Endothelial cell of umbilical vein (primary cell): ENCODE data around the gene ALDH2. TPM values are rescaled to one million over a fixed set of nuclear protein-coding genes. Genes with fewer than 3 reads are reported as not detected.

Source experiments
- BruUV-seq: library from RNA; stranded (reverse); fragments of 400-500 nt; replicated peaks from 2 replicates; lab custom pipeline; 2021; lab: Mats Ljungman, UMichigan
- CTCF ChIA-PET: fragments of 300-600, 350-600 bp; sonication (Branson Sonifier 250); formaldehyde crosslinking; loops from one replicate; lab custom pipeline; 2021; ENCODE audit warnings: antibody characterized with exemption, inconsistent platforms; lab: Charles Lee
- POLR2A ChIA-PET: fragments of 300-600, 350-600 bp; sonication (Branson Sonifier 250); formaldehyde crosslinking; loops from one replicate; lab custom pipeline; 2021; ENCODE audit warnings: antibody characterized with exemption, inconsistent platforms; lab: Charles Lee
- DNase-seq: peaks from one replicate; pipeline ENCODE4 v3.0.0-alpha.2; 2011; ENCODE audit warnings: low read depth, low spot score
- FAIRE-seq: peaks from 2 replicates; lab custom pipeline; 2011; peaks lifted over from hg19 to GRCh38; lab: Jason Lieb, UNC
- H2AFZ ChIP-seq: 2 replicates; pipeline ENCODE4 v1.6.0; 2012; ENCODE audit warnings: low read depth, low read length, control low read depth, inconsistent platforms
- H3K27ac ChIP-seq: 2 replicates; pipeline ENCODE4 v1.5.1; 2011; ENCODE audit warnings: low read depth, mild to moderate bottlenecking, control low read depth, low read length, moderate library complexity; ENCODE audit not compliant: insufficient read depth
- H3K27me3 ChIP-seq, 2 experiments: 2 replicates each; pipeline versions ENCODE4 v1.6.0 to v1.6.1; 2011; ENCODE audit warnings: low read length in 2 of 2, mixed read lengths in 1 of 2; ENCODE audit not compliant: control insufficient read depth in 2 of 2, insufficient read depth in 2 of 2
- H3K36me3 ChIP-seq, 2 experiments: 2 replicates in 1 of 2; 3 replicates in 1 of 2; pipeline ENCODE4 v1.5.1; 2011; ENCODE audit warnings: low read length in 2 of 2, mild to moderate bottlenecking in 1 of 2, moderate library complexity in 1 of 2; ENCODE audit not compliant: control insufficient read depth in 2 of 2, insufficient read depth in 2 of 2; ENCODE audit errors: extremely low read depth in 1 of 2
- H3K4me1 ChIP-seq: 3 replicates; pipeline ENCODE4 v1.5.1; 2011; ENCODE audit warnings: mild to moderate bottlenecking, low read length; ENCODE audit not compliant: control insufficient read depth, insufficient read depth; ENCODE audit errors: extremely low read depth
- H3K4me2 ChIP-seq: 2 replicates; pipeline ENCODE4 v1.6.1; 2011; ENCODE audit warnings: low read length, control low read depth, mixed read lengths; ENCODE audit not compliant: insufficient read depth
- H3K4me3 ChIP-seq, 3 experiments: fragments of 200-600 bp in 1 of 3; sonication (generic), shearing (Covaris generic) in 1 of 3; replicated peaks in 1 of 3; 2 replicates each; pipeline ENCODE4 v1.5.1; 2011 to 2016; ENCODE audit warnings: control low read depth in 3 of 3, low read length in 3 of 3, mild to moderate bottlenecking in 2 of 3, inconsistent platforms in 1 of 3, low read depth in 1 of 3, moderate library complexity in 1 of 3; ENCODE audit not compliant: insufficient read depth in 1 of 3
- H3K79me2 ChIP-seq: 2 replicates; pipeline ENCODE4 v1.6.0; 2012; ENCODE audit warnings: low read length, inconsistent platforms; ENCODE audit not compliant: control insufficient read depth, insufficient read depth
- H3K9ac ChIP-seq: replicated peaks from 2 replicates; pipeline ENCODE3; 2011; ENCODE audit warnings: low read length, control low read depth; ENCODE audit not compliant: insufficient read depth; ENCODE audit errors: extremely low read depth
- H3K9me1 ChIP-seq: replicated peaks from 3 replicates; pipeline ENCODE4 v1.6.0; 2011; ENCODE audit warnings: mild to moderate bottlenecking, low read length; ENCODE audit not compliant: control insufficient read depth, insufficient read depth; ENCODE audit errors: extremely low read depth
- H3K9me3 ChIP-seq: replicated peaks from 2 replicates; pipeline ENCODE4 v1.5.1; 2012; ENCODE audit warnings: low read length, inconsistent platforms; ENCODE audit not compliant: control insufficient read depth, insufficient read depth
- H4K20me1 ChIP-seq: replicated peaks from 2 replicates; pipeline ENCODE3; 2011; ENCODE audit warnings: mild to moderate bottlenecking, low read length; ENCODE audit not compliant: control insufficient read depth, insufficient read depth; ENCODE audit errors: extremely low read depth
- EZH2 ChIP-seq: IDR thresholded peaks from 2 replicates; pipeline ENCODE4 v1.6.1; 2012; ENCODE audit warnings: borderline replicate concordance, low read depth, mild to moderate bottlenecking, moderate library complexity, low read length, inconsistent platforms; ENCODE audit not compliant: severe bottlenecking
- FOS ChIP-seq: IDR thresholded peaks from 2 replicates; pipeline ENCODE4 v1.6.1; 2011; ENCODE audit warnings: mild to moderate bottlenecking, low read length, moderate library complexity, borderline replicate concordance; ENCODE audit not compliant: insufficient read depth
- GATA2 ChIP-seq: IDR thresholded peaks from 2 replicates; pipeline ENCODE4 v1.7.0; 2011; ENCODE audit warnings: low read depth, mild to moderate bottlenecking, moderate library complexity, mixed read lengths, low read length; ENCODE audit not compliant: insufficient read length, insufficient read depth
- MYC ChIP-seq: IDR thresholded peaks from one replicate; pipeline ENCODE4 v1.6.1; 2011; ENCODE audit warnings: mild to moderate bottlenecking, low read depth, low read length
- POLR2A ChIP-seq: IDR thresholded peaks from 2 replicates; pipeline ENCODE4 v1.6.1; 2012; ENCODE audit warnings: low read depth, mild to moderate bottlenecking, control low read depth, low read length
- POLR2AphosphoS5 ChIP-seq: IDR thresholded peaks from 2 replicates; pipeline ENCODE4 v1.6.1; 2012; ENCODE audit warnings: low read depth, mild to moderate bottlenecking, control low read depth, low read length, moderate library complexity; ENCODE audit not compliant: insufficient read depth
- dilution Hi-C: fragments of 300-500 bp; cut with MboI; formaldehyde crosslinking; loops from one replicate; pipeline ENCODE4 v1.15.0; 2019; ENCODE audit warnings: low sequenced_read_pairs; ENCODE audit not compliant: extremely low pct_ligation_motif_present
- intact Hi-C: fragments of 100-400 bp; cut with micrococcal nuclease; formaldehyde crosslinking; loops from one replicate; pipeline ENCODE4 v1.10.0; 2022
- polyA plus RNA-seq, 4 experiments: library from polyadenylated mRNA; depleted of rRNA in 3 of 4; stranded (reverse) in 3 of 4; unstranded in 1 of 4; fragments of >200 nt; gene quantifications; 2 replicates each; pipeline versions ENCODE4 v1.2.1 to v1.2.3, GENCODE V29; 2011 to 2012; ENCODE audit warnings: missing spikeins in 1 of 4
- total RNA-seq: library from RNA; stranded (reverse); gene quantifications from 2 replicates; pipeline ENCODE4 v1.2.3, GENCODE V29; 2021
- TF ChIP-seq, protein P1 (sequence below): IDR thresholded peaks from 2 replicates; pipeline ENCODE4 v1.6.1; 2011; ENCODE audit not compliant: insufficient read depth, insufficient read length
- TF ChIP-seq, protein P2 (sequence below), 2 donors: IDR thresholded peaks; 1 replicate in 1 of 2; 2 replicates in 1 of 2; pipeline ENCODE4 v1.5.1; 2011; ENCODE audit warnings: low read length in 2 of 2, mild to moderate bottlenecking in 2 of 2, moderate library complexity in 2 of 2, control low read depth in 1 of 2, inconsistent platforms in 1 of 2, low read depth in 1 of 2; ENCODE audit not compliant: insufficient read depth in 1 of 2; ENCODE audit errors: extremely low read depth in 1 of 2

Gene ALDH2
- total and polyA plus RNA-seq, 2 donors (not counting 3 experiments of a cell fraction or from before 2014, with no cell fraction given): 69.5 to 86.5 TPM

DNA sequence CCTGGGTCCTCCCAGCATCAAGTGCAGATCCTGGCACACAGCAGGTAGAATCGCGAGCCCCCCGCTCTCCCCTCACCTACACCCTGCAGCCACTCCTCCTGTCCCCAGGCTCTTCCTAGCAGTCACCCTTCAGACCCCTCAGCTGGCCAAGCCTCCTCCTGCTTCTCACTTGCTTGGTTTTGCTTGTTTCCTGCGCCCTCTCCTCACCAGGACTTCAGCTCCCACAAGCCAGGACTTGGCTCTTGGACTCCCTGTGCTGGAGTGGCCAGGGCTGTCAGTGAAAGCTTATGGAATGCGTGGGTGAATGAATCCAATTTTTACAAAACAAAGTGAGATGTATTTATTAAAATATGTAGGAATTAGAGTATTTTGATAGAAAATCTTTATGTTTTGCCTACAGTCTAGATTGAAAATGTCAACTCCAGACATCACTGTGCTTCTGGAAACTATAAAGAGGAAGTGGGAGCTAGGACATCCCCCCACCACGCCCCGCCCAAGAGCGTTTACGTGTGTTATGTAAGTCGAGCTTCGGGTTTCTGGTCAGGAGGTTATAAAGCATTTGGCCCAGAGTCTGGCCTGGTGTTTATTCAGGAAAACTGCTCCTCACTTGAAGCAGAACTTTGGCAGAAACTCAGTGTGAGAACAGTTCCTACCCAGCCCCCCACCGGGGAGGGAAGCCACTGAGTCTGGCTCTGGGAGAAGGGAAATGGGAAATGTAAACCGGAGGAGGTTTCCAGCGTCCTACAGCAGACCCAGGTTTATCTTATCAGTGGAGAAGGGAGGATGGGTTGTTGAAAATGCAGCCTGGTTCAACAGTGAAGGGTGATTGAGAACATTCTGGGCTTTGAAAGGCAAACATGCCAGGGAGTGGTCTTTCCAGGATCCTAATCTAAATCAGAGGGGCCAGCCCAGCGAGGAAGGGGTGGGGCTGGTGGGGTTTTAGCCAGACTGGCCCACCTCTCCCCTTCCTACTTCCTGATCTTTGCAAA, 8.8 kb downstream of the ALDH2 start:
- H3K9me1 ChIP-seq: no peaks in the 10 kb centered on the region
- no peaks in the 10 kb centered on the region for H3K9me3 ChIP-seq
- H3K36me3 ChIP-seq: peaks cover 0 to 4% of the 10 kb centered on the region in 2 experiments
- peak overlapping the region; percentile 54 for H3K27ac ChIP-seq
- H3K27me3 ChIP-seq: no peaks in the 10 kb centered on the region
- peak overlapping the region; percentile 70 for H2AFZ ChIP-seq
- TF ChIP-seq, protein P1, sequence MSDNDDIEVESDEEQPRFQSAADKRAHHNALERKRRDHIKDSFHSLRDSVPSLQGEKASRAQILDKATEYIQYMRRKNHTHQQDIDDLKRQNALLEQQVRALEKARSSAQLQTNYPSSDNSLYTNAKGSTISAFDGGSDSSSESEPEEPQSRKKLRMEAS: no peak
- TF ChIP-seq GATA2 (peak; percentile 11), POLR2A (peak; percentile 44)
- no peaks in the 10 kb centered on the region for H3K79me2 ChIP-seq
- CTCF ChIA-PET: interaction anchor here (0.8 to 3.8 kb wide), 8 partner anchors 8 to 324 kb away, joined by 3 to 23 read pairs (median 4); partner anchors contain the start of gene ALDH2
- intact Hi-C loops (loop anchor here (1.0 to 2.0 kb wide), 2 partner anchors 8 to 23 kb away; no protein-coding TSS in a partner anchor), dilution Hi-C loops (no loop called here)
- H3K4me1 ChIP-seq: peaks cover 16% of the 10 kb centered on the region
- POLR2A ChIA-PET: interaction anchor here (0.5 to 1.2 kb wide), 6 partner anchors 9 to 373 kb away, joined by 3 to 6 read pairs (median 4); partner anchors contain the start of gene ALDH2
- no peaks in the 10 kb centered on the region for H4K20me1 ChIP-seq
- H3K9ac ChIP-seq: peak overlapping the region; percentile 38
- DNase-seq (peak; percentile 98), FAIRE-seq (peak; percentile 97)
- peak overlapping the region; percentile 53 for H3K4me2 ChIP-seq
- BruUV-seq: no TSS peak
- peak overlapping the region in 1 of 3 experiments; percentile 9 for H3K4me3 ChIP-seq

DNA sequence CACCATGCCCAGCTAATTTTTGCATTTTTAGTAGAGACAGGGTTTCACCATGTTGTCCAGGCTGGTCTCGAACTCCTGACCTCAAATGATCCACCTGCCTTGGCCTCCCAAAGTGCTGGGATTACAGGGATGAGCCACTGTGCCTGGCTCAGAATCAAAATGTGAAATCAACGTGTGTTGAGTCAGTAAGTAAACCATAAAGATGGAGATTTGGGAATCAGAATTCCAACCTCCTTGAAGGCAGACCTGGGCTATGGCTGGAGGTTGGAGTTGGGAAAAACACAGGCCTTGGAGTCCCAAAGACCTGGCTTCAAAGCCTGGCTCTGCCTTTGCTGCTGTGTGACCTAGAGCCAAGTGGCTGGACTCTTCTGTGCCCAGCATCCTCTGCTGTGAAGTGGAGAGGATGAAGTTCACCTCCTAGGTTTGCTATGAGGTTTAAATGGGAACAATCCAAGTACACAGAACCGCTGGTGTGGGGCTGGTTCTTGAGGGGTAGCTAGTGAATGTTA, 10.2 kb downstream of the ALDH2 start:
- no peak overlapping the region for H3K4me3 ChIP-seq
- no peaks in the 10 kb centered on the region for H4K20me1 ChIP-seq
- peaks cover 0 to 6% of the 10 kb centered on the region in 2 experiments for H3K36me3 ChIP-seq
- no peak overlapping the region for H3K4me2 ChIP-seq
- POLR2A ChIA-PET: no interaction called here
- H3K4me1 ChIP-seq: peaks cover 16% of the 10 kb centered on the region
- FAIRE-seq: no peak
- no peaks in the 10 kb centered on the region for H3K27me3 ChIP-seq
- no peak overlapping the region for H3K9ac ChIP-seq
- no peaks in the 10 kb centered on the region for H3K9me1 ChIP-seq
- H3K79me2 ChIP-seq: no peaks in the 10 kb centered on the region
- dilution Hi-C loops (no loop called here), intact Hi-C loops (no loop called here)
- DNase-seq: no peak
- no TSS peak for BruUV-seq
- CTCF ChIA-PET: interaction anchor here (0.7 to 3.8 kb wide), 4 partner anchors 10 to 36 kb away, joined by 4 to 23 read pairs (median 8); partner anchors contain the start of gene ALDH2
- no peak overlapping the region for H2AFZ ChIP-seq
- H3K9me3 ChIP-seq: no peaks in the 10 kb centered on the region
- H3K27ac ChIP-seq: no peak overlapping the region
- TF ChIP-seq, protein P2, sequence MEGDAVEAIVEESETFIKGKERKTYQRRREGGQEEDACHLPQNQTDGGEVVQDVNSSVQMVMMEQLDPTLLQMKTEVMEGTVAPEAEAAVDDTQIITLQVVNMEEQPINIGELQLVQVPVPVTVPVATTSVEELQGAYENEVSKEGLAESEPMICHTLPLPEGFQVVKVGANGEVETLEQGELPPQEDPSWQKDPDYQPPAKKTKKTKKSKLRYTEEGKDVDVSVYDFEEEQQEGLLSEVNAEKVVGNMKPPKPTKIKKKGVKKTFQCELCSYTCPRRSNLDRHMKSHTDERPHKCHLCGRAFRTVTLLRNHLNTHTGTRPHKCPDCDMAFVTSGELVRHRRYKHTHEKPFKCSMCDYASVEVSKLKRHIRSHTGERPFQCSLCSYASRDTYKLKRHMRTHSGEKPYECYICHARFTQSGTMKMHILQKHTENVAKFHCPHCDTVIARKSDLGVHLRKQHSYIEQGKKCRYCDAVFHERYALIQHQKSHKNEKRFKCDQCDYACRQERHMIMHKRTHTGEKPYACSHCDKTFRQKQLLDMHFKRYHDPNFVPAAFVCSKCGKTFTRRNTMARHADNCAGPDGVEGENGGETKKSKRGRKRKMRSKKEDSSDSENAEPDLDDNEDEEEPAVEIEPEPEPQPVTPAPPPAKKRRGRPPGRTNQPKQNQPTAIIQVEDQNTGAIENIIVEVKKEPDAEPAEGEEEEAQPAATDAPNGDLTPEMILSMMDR (IDR thresholded peaks at IDR 0.05; ENCODE audit: extremely low read depth in 1 of 2, insufficient read depth in 1 of 2, low read depth in 1 of 2, low read length in 2 of 2): no peak
- TF ChIP-seq POLR2A (no peak), EZH2 (no peak), MYC (no peak), POLR2AphosphoS5 (no peak), FOS (no peak)
- TF ChIP-seq, protein P1: no peak
